CMK (cell line): ENCODE results near the gene SETBP1.

Experiments used
- DNase-seq: peaks from one replicate; pipeline ENCODE4 v3.0.0-alpha.2; 2010; ENCODE audit warnings: low read depth

Gene SETBP1

DNA sequence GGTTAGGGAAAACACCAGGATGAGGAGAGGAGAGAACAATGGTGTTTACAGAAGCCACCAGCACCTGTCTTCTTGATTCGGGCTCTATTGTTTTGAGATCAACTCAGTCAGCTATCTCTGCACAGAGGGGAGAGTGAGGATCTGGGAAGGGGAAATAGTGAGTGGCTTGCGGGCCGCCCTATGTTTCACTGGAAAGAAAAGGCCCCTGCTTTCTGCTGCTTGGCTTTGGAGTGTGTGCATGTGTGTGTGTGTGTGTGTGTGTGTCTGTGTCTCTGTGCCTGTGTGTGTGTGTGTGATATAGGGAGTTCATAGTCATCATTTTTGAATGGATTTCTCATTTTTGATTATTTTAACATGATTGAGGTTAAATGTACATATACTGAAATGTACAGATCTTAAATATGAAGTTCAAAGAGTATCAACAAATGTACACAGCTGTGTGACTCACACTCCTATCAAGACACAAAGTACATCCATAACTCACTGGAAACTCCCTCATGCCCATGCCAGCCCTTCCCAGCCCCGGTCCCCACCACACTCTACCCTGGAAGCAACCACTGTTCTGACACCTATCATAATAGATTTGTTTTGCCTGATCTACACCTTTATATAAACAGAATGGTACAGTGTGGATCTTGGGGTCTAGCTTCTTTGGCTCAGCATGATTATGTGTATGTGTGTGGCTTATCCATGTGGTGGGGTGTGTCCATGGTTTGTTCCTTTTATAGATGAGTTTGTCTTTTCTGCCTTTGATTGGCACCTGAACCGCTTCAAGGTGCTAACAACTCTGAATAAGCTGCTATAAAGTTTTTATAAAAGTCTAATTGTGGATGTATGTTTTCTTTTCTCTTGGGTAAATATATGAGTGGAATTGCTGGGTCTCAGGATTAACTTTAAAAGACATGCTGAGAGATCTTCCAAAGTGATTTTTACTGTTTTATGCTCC lies 258.3 kb downstream of the SETBP1 start:
- no peak for DNase-seq

DNA sequence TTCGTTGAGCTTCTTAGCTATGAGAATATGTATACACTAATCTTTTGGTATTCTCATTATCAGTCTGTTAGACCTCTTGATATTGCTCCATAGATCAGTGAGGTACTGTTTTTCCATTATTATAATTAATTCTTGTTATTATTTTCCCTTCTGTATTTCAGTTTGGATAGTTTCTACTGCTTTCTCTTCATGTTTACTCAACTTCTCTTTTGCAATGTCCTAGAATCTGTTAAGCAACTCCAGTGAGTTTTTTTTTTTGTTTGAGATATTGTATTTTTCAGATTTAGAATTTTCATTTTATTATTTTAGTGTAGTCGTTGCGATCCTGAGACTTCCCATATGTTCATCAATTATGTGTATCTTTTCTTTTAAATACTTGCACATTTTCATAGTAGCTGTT lies 260.8 kb downstream of the SETBP1 start:
- DNase-seq: no peak

DNA sequence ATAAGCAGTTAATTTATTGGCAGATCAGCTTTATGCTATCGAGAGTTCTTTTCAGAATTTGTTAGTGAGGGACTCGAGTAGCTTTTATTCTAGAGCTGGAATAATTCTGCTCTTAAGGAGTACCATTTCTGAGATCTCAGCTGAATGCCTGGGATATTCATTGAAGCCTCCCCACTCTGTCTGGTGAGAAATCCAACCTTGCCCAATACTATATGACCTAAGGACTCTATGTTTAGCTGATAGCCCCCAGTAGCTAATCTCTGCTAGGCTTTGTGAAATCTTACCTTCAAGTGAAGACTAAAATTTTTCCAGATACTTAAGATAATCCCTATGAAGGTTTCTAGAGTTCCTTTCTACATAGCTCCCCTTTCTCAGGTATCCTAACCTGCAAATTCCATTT lies 261.4 kb downstream of the SETBP1 start:
- no peak for DNase-seq

DNA sequence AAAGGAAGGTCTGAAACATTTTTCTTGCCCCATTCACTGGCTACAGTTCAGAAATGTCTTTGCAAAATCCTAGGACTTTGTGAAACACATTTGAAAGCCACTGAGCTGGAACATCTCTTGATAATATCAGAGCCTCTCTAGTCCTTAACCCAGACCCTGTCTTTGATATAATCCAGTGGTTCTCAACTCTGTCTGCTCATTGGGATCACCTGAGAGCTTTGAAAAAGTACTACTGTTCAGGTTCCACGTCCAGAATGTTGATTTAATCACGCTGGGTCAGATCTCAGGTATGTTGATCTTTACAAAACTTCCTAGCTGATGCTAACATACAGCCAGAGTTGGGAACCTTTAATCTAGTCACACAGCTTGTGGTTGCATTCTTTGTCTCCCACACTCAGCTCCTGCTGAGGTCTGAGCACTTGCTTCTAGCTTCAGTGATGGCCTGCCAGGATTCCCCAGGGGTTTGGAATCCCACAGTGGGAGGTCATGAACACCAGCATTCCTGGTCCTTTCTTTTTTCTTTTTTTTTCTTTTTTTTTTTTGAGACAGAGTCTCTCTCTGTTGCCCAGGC lies 262.7 kb downstream of the SETBP1 start:
- no peak for DNase-seq

DNA sequence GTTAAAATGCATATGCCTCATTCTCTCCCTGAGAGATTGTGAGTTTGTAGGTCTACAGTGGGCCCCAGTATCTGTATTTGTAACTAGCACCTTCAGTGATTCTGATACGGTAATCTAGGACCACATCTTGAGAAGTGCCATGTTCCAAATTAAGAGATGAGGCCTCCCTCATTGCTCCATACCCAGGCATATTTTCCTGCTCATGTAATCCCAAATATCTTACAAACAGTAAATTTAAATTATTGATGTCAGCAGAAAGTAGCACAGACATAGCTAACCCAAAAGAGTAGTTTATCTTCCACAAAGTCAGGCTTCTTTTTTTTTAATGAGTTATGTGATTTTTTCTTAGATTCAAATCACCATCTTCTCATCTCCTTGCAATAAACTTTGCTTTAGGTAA lies 263.8 kb downstream of the SETBP1 start:
- no peak for DNase-seq

DNA sequence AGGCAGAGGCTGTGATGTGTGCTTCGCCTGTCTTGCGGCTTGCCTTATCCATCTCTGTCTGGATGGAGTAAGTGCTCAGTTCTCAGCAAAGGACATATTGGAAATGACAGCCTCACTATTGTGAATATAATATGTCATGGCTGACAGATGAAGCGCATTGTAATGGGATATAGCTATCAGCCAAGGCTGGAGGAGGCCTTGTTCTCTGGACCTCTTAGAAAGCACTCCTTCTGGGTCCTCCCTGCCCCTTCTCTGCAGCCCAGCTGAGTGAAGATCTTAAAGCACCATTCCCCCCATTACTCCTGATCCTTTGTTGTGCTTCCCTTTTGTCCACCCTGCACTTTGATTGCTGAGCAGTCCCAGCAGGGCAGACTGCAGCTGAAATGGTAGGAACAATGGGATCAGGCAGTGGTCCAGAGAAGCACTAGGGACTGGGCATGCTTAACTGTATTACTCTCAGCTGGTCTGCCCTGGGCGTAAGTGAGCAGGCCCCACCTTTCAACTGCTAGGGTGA lies 265.3 kb downstream of the SETBP1 start:
- no peak for DNase-seq

DNA sequence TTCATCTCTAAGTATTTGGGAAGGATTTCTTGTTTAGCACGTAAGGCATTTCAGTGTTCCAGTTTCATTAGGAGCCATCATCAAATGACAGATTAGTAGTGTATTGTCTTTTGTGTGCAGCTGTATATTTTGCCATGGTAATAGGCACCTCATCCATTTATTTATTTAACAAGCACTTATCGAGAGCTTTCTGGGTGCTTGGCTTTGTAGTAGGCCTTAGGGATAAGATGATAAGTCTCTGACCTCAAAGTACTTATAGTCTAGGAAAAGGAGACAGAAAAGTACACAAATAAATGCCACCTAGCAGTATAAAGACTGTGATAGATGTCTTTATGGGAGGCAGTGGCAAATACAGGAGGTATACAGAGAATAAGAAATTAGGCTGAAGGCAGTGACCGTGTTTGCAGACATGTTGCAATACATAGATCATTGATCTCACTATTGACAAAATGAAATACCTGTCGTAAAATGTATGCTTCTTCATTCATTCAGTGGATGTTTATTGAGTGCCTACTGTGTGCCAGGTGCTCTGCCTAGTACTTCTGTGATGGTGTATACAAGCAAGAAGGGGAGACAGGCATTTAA lies 265.9 kb downstream of the SETBP1 start:
- DNase-seq: no peak

DNA sequence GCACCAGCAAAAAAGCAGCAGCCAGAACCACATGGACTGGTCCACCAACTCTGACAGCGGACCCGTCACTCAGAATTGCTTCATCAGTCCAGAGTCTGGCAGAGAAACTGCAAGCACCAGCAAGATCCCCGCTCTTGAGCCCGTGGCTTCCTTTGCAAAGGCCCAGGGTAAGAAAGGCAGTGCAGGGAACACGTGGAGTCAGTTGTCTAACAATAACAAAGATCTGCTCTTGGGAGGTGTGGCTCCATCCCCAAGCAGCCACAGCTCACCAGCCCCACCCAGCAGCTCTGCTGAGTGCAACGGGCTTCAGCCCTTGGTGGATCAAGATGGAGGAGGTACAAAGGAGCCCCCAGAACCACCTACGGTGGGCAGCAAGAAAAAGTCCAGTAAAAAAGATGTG lies 269.3 kb downstream of the SETBP1 start:
- DNase-seq: no peak

DNA sequence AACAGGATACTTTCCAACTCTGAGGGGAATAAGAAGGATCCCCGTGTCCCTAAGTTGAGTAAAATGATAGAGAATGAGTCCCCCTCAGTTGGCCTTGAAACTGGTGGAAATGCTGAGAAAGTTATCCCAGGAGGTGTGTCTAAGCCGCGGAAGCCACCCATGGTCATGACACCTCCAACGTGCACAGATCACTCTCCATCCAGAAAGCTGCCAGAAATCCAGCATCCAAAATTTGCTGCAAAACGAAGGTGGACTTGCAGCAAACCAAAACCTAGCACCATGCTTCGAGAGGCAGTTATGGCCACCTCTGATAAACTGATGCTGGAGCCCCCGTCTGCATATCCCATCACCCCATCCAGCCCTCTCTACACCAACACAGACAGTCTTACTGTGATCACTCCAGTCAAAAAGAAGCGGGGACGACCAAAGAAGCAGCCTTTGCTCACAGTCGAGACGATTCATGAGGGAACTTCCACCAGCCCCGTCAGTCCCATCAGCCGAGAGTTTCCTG lies 270.1 kb downstream of the SETBP1 start:
- DNase-seq: no peak

DNA sequence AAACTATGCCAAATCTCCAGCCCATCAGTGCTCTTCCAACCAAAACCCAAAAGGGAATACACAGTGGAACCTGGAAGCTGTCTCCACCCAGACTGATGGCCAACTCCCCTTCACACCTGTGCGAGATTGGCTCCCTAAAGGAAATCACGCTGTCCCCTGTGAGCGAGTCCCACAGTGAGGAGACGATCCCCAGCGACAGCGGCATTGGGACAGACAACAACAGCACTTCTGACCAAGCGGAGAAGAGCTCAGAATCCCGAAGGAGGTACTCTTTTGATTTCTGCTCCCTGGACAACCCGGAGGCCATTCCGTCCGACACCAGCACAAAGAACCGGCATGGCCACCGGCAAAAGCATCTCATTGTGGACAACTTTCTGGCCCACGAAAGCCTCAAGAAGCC lies 271.1 kb downstream of the SETBP1 start:
- no peak for DNase-seq

DNA sequence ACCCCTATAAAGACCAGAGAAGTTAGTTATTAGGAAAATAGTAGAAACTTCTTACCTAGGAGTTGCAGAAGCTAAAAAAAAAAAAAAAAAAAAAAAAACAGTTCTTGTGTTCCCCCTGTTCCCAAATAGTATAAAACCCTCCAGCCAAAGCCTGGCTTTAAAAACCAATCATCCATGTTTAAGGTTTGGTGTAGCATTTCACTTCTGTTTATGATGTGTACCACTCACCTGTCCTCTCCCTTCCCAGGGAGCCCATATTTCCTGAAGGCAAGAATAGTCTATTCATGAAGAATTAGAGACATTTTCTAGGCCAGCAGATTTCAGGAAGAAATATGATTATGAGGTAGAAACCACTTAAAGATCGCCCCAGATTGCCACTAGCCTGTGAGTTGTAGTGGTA lies 273.6 kb downstream of the SETBP1 start:
- DNase-seq: no peak

DNA sequence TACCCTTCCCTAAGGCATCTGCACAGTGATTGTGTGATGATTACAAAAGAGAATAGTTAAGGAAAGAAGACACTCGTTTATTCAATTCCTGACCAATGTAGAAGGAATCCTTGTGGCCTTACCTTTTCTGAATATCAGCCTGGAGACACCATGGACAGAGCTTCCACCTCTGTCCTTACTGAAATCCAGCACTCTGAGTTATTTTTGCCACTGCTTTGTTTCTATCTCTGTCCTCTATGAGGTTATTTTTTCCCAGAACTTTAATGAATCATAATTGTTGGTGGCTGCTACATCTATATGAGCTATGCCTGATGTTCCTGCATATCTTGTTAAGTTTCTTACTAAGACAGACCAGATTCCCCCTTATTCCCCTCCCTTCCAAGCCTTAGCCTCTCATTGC lies 275.1 kb downstream of the SETBP1 start:
- DNase-seq: no peak

DNA sequence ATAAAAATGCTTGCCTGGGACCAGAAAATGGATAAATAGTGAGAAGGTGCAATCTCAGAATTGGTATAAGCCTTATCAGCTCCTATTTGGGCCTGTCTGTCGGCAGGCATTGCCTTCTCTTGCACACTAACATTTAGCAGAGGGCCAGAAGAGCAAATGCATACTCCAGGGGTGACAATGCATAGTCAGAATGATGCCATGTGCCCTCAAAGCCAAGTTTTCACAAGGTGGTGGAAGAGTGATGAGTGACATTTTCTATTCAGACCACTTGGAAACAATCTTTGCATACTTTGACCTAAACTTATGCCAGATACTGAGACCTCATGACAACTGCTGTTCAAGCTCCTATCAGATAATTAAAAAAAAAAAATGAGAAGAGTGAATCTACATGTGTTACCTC lies 276.3 kb downstream of the SETBP1 start:
- DNase-seq: no peak

DNA sequence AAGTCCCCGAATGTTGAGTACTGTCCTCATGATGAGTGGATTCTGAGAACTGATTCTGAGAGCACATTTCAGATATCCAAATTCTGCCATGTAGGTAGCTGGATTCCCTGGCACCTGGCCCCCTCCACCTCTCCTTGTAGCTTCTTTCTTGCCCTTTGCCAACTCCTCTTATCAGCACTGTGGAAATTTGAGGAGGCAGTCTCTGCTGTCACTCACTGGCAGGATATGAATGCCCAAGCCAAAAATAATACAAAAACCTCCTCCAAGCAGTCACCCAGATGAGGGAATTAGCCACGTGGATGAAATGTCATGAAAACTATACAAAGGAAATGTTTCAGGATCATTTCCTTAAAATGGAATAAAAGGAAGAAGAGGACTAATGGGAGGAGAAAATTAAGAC lies 276.8 kb downstream of the SETBP1 start:
- DNase-seq: no peak

DNA sequence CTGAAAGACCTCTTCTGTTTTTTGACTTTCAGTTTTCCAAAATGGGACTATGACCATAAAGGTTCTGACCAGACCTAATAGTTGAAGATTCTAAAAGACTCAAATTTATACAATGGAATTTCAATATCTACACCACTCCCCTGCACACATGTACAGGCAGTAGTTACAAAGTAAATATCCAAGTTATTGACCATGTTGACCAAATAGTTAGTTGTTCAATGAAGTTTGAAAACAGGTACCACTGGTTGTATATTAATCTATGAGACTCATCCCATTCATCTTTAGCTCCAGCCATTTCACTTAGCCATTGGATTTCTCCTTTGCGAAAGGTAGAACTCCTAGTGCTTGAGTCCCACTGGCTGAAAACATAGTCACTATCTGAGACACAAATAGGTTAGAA lies 277.4 kb downstream of the SETBP1 start:
- no peak for DNase-seq

DNA sequence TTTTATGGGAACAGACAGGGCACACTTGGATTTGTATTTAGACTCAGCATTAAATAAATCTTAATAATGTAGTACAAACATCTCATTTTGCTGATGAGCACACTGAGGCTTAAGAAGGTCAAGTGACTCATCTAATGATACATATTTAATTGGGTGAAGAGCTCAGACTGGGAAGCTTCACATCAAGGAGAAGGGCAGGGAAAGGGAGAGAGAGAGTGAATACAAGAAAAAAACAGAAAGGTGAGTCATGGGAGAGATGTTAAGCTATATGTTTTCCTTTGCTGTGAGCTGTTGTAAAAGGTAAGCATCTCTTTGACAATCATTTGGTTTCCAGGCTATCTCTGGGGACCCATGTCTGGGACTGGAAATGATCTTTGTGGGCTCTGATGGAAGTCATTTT lies 277.8 kb downstream of the SETBP1 start:
- DNase-seq: no peak

DNA sequence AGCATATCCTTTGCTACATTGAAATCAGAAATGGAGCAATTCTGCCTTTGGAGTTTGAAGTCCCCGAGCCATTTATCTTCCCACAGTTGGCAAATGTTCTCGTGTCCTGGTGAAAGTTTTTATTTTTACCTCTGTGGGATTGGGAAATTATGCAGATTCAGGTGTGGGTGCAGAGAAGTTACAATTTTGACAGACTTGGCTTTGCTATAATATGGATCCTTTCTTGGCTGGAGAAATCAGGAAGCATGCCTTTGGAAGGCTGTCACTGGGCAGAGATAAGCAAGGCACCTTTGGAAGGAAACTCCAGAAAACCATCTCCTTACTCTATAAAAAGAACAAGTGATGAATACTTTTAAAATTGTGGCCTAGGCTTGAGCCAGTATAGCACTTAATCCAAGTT lies 278.3 kb downstream of the SETBP1 start:
- no peak for DNase-seq

DNA sequence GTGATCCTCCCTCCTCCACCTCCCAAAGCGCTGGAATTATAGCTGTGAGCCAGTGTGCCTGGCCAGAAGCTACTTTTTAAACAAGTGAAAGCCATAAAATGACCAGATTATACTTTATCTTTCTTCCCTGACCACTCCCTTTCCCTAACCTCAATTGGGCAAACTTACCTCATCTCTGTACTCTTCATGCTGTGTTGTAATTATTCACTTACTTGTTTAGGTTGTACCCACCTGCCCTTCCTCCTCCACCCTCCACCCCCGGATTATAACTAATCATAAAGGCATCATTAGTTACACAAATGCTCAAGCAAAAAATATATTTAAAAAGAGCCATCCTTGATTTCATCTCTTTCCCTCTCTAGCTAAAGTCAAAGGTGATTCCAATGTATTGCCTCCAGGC lies 279.9 kb downstream of the SETBP1 start:
- no peak for DNase-seq

DNA sequence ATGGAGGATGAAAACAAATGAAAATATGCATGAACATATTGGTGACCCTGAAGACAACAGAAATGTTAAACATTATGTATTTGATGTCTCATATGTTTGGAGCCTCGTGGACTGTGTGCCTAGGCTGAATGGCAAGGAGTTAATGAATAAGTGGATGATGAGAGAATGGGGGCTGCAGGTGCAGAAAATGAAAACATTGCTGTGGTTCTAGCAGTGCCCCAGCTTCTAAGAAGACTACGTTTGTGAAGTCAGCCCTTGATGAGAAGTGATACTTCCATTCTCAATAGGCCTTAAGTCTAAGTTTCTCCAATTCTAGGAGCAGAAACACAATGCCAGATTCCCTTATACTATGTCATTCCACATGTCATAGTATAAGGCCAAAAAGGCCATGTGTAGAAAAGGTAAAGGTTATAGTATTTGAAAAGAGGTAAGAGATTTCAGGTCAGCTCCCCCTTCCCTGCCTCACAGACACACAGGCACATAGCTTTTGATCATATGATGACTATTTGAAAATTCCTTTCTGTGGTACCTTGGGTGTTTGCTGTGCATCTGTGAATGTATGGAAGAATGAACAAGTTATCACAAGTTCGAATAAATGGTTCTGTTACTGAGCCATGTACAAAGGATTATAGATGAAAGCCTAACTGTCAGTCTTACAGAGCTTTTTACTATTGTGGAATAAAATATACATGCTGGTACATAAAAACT lies 280.8 kb downstream of the SETBP1 start:
- no peak for DNase-seq

DNA sequence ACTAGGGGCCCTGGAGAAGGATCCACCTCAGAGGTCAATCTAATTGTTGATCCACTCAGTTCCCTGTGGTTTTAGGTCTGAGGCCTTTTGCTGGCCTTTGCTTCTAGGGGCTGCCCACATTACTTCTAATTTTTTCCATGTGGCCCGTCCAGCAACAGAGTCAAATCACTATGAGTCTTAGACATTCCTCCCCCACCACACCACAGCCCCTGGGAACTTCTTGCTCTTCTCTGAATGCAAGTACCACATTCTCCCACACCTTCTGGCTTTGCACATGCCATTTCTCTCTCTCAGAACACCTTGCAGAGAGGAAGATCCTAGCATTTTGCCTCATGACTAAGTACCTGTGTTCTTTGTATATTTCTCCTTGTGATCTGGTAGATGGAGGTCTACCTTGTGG lies 286.9 kb downstream of the SETBP1 start:
- DNase-seq: no peak

DNA sequence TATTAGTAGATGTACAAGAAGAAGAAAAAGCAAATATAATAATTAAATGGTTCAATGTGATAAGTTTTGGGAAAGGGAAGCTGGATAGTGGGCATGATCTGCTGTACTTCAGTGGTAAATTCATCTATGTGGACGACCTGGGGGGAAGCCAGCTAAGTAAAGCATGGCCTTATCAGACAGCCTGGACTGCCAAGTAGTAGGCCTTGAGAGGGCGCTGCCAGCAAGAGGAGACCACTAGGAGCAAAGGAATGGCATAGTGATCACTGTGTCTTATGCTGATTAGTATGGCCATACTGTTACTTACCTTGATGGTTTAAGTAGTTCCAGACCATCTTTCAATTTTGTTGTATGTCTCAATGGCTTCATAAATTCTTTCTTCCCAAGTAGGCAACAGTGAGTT lies 287.6 kb downstream of the SETBP1 start:
- DNase-seq: no peak

DNA sequence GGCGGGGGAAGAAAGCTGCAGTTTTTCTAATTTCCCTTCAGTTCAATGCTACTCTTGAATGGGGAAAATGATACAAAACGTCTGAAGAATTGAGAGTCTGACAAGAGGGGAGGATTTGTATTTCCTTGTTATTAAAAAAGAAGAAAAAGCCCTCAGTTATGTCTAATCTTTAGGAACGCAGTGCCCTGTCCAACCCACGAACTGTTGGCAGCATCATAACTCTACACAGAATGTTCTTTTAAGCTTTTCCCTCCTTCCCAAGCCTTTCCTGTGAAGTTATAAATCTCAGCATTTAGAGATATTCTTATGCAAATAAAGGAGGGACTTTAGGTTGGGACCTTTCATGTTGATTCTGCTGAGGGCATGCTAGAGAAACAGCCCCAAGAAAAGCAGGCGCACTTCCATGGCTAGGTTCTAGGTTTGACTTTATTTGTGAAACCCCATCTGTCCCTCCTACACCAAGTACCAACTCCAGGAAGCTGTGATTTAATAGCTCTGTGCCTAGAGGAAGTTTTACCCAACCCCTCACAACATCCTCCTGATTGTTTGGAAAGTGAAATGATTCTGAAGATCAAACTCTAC lies 288.6 kb downstream of the SETBP1 start:
- DNase-seq: no peak
